Mesendoderm (in vitro differentiated cells): ENCODE data around the gene CDK5RAP2.
A peak's percentile ranks its signal among the peaks of the same experiment; 100 is the strongest.

ENCODE experiments used
- DNase-seq: peaks from one replicate; pipeline ENCODE4 v3.0.0; 2013
- H2AK5ac ChIP-seq: 2 replicates; pipeline ENCODE4 v1.6.1; 2013; ENCODE audit warnings: low read length, inconsistent platforms
- H2BK120ac ChIP-seq: 2 replicates; pipeline ENCODE4 v1.6.1; 2013; ENCODE audit warnings: low read depth, mild to moderate bottlenecking, low read length, moderate library complexity, mixed read lengths
- H2BK15ac ChIP-seq: replicated peaks from 2 replicates; pipeline ENCODE4 v1.6.1; 2013; ENCODE audit warnings: low read depth, mild to moderate bottlenecking, moderate library complexity
- H2BK5ac ChIP-seq: 2 replicates; pipeline ENCODE4 v1.6.1; 2013; ENCODE audit warnings: low read length, inconsistent platforms
- H3K18ac ChIP-seq: 2 replicates; pipeline ENCODE4 v1.6.1; 2013; ENCODE audit warnings: mild to moderate bottlenecking, low read length, mixed read lengths
- H3K23ac ChIP-seq: one replicate; pipeline ENCODE4 v1.6.1; 2013; ENCODE audit warnings: low read length
- H3K27ac ChIP-seq: 2 replicates; pipeline ENCODE4 v1.5.1; 2013; ENCODE audit warnings: low read depth, mild to moderate bottlenecking, inconsistent platforms, low read length, moderate library complexity
- H3K27me3 ChIP-seq: 2 replicates; pipeline ENCODE4 v1.6.1; 2013; ENCODE audit warnings: low read length, control low read depth, mild to moderate bottlenecking, inconsistent platforms; ENCODE audit not compliant: insufficient read depth, poor library complexity
- H3K36me3 ChIP-seq: 2 replicates; pipeline ENCODE4 v1.6.1; 2013; ENCODE audit warnings: low read length, inconsistent platforms; ENCODE audit not compliant: control insufficient read depth, insufficient read depth
- H3K4ac ChIP-seq: one replicate; pipeline ENCODE4 v1.6.1; 2013; ENCODE audit warnings: low read depth, mild to moderate bottlenecking, low read length, moderate library complexity
- H3K4me1 ChIP-seq: 2 replicates; pipeline ENCODE4 v1.6.1; 2013; ENCODE audit warnings: low read depth, low read length, inconsistent platforms; ENCODE audit not compliant: control insufficient read depth
- H3K4me2 ChIP-seq: 2 replicates; pipeline ENCODE4 v1.6.1; 2013; ENCODE audit warnings: low read length
- H3K4me3 ChIP-seq: 2 replicates; pipeline ENCODE4 v1.5.1; 2013; ENCODE audit warnings: mild to moderate bottlenecking, low read length
- H3K56ac ChIP-seq: one replicate; pipeline ENCODE4 v1.6.1; 2013; ENCODE audit warnings: low read length
- H3K79me1 ChIP-seq: 2 replicates; pipeline ENCODE4 v1.6.1; 2013; ENCODE audit warnings: low read length, inconsistent platforms
- H3K79me2 ChIP-seq: 2 replicates; pipeline ENCODE4 v1.6.1; 2013; ENCODE audit warnings: mild to moderate bottlenecking, low read length; ENCODE audit not compliant: control insufficient read depth, insufficient read depth
- H3K9ac ChIP-seq: 2 replicates; pipeline ENCODE4 v1.6.1; 2013; ENCODE audit warnings: low read length, inconsistent platforms
- H4K5ac ChIP-seq: one replicate; pipeline ENCODE4 v1.6.1; 2013; ENCODE audit warnings: low read length
- H4K8ac ChIP-seq: one replicate; pipeline ENCODE4 v1.6.1; 2013; ENCODE audit warnings: low read depth, mild to moderate bottlenecking, control low read depth, low read length, moderate library complexity
- WGBS: extraction: QIAGEN DNeasy Blood & Tissue Kit; methylation state at CpG from one replicate; pipeline ENCODE4 v1.1.7; 2013; ENCODE audit warnings: low lambda C conversion rate, missing lambda C conversion rate; ENCODE audit not compliant: insufficient coverage; ENCODE audit errors: extremely low coverage; 5-methylcytosine and 5-hydroxymethylcytosine counted together

CDK5RAP2 gene

DNA sequence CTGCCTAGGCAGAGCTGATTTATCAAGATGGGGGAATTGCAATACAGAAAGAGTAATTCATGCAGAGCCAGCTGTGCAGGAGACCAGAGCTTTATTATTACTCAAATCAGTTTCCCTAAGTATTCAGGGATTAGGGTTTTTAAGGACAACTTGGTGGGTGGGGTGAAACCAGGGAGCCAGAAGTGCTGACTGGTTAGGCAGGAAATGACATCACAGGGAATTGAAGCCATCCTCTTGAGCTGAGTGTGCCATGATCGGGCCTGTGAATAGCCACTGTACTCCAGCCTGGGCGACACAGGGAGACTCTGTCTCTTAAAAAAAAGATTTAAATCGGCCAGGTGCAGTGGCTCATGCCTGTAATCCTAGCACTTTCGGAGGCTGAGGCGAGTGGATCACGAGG, 45.3 kb upstream of the CDK5RAP2 start:
- H3K23ac ChIP-seq = no peak overlapping the region
- no peak overlapping the region for H4K8ac ChIP-seq
- H4K5ac ChIP-seq = no peak overlapping the region
- no peaks in the 10 kb centered on the region for H3K79me2 ChIP-seq
- no peaks in the 10 kb centered on the region for H3K36me3 ChIP-seq
- no peaks in the 10 kb centered on the region for H3K79me1 ChIP-seq
- no peak overlapping the region for H3K4me2 ChIP-seq
- H2BK15ac ChIP-seq = no peak overlapping the region
- no peaks in the 10 kb centered on the region for H3K27me3 ChIP-seq
- WGBS = no CpG with 5 or more reads among the region's 6 CpGs
- no peak overlapping the region for H2AK5ac ChIP-seq
- H3K18ac ChIP-seq = no peak overlapping the region
- no peak overlapping the region for H3K27ac ChIP-seq
- no peak overlapping the region for H3K56ac ChIP-seq
- no peaks in the 10 kb centered on the region for H3K4me1 ChIP-seq
- H3K4me3 ChIP-seq = no peak overlapping the region
- H3K4ac ChIP-seq = no peak overlapping the region
- H3K9ac ChIP-seq = no peak overlapping the region
- DNase-seq = peak; percentile 10
- H2BK120ac ChIP-seq = no peak overlapping the region
- H2BK5ac ChIP-seq = no peak overlapping the region

DNA sequence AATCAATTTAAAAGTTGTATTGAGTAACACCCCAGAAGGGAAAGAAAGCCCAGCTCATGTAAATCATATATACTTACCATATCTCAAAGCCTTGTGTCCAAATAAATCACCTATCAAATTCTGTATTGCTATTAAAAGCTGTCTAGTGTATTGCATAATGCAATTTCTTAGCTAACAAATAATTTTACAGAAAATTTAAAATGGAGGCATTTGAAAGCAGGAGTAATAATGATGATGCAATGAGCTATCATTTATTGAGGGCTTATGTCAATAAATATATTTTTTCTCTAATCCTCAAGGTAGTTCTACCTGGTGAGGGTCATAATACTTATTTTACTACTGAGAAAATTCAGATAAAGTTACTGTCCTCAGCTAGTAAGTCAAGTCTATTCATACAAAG, 42.8 kb upstream of the CDK5RAP2 start:
- Histone ChIP-seq H4K5ac (no peak overlapping the region), H3K4me2 (no peak overlapping the region), H2AK5ac (no peak overlapping the region), H3K36me3 (no peaks in the 10 kb centered on the region), H2BK120ac (no peak overlapping the region), H3K79me2 (no peaks in the 10 kb centered on the region), H3K27ac (no peak overlapping the region), H3K23ac (no peak overlapping the region), H4K8ac (no peak overlapping the region), H3K4ac (no peak overlapping the region), H3K4me3 (no peak overlapping the region), H3K9ac (no peak overlapping the region), H2BK15ac (no peak overlapping the region), H3K56ac (no peak overlapping the region), H3K18ac (no peak overlapping the region), H3K27me3 (no peaks in the 10 kb centered on the region), H2BK5ac (no peak overlapping the region), H3K79me1 (no peaks in the 10 kb centered on the region), H3K4me1 (no peaks in the 10 kb centered on the region)
- no peak for DNase-seq

DNA sequence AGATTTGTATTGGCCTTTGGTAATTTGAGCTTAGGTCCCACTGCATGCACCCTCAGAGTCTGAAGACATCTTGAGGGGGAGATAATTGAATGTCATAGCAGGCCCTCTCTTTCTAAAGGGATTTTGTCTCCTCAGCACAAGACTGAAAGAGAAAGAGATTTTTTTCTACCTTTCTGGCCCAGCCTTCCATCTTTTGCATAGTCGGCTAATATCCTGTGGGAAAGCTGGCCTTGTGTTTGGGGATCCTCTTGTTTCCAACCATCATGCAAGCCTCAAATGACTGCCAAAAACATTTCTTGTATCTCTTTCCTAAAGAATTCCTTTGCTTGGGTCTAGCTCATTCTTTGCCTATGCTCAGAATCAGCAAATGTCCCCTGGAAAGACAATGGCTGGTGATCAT, 42.0 kb upstream of the CDK5RAP2 start:
- no peaks in the 10 kb centered on the region for H3K27me3 ChIP-seq
- H3K4ac ChIP-seq = no peak overlapping the region
- no peaks in the 10 kb centered on the region for H3K4me1 ChIP-seq
- no peak overlapping the region for H3K27ac ChIP-seq
- H2AK5ac ChIP-seq = no peak overlapping the region
- H3K36me3 ChIP-seq = no peaks in the 10 kb centered on the region
- H3K79me1 ChIP-seq = no peaks in the 10 kb centered on the region
- H3K4me3 ChIP-seq = no peak overlapping the region
- H4K8ac ChIP-seq = no peak overlapping the region
- no peak overlapping the region for H2BK5ac ChIP-seq
- H3K79me2 ChIP-seq = no peaks in the 10 kb centered on the region
- no peak overlapping the region for H3K23ac ChIP-seq
- H4K5ac ChIP-seq = no peak overlapping the region
- no peak overlapping the region for H2BK120ac ChIP-seq
- H3K4me2 ChIP-seq = no peak overlapping the region
- no peak for DNase-seq
- no peak overlapping the region for H3K9ac ChIP-seq
- no peak overlapping the region for H3K56ac ChIP-seq
- no peak overlapping the region for H3K18ac ChIP-seq
- H2BK15ac ChIP-seq = no peak overlapping the region
- no CpG with 5 or more reads among the region's 1 CpG for WGBS

DNA sequence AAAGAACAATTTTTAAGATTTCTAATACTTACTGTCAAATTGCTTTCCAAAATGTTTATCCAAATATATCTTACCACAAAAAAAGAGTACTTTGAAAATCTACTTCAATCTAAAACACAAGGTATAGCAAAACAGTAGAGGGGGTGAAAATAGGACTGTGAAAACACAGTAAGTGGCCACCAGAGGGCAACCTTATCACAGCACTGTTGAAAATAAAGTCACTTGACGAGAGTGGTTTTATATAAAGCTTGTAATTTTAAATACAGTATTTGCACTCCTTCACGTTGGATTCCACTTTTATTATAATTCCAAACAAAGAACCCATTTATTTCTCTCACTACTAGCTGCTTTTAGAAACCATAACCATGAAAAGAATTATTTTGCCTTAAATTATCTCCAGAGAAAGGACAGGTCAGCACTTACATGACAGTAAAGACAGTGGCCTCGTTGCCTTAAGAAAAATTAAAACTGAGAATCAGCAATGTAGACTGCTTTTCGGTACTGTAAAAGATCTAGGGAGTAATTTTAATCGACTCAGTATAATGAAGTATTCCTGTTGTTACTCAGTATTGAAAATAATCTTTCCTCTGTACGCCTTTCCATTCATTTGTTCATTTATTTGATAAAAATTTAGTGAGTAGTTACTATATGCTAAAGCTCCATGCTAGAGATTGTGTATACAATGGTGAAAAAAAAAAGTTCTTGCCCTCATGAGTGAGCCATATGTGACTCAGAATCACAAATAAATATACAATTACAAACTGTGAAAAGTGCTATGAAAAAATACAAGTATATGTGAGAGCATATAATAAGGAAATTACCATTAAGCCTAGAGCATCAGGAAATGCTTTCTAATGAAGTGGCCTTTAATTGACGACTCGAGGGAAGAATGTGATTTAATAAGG, 40.0 kb upstream of the CDK5RAP2 start:
- Histone ChIP-seq H3K27ac (no peak overlapping the region), H3K4me1 (no peaks in the 10 kb centered on the region), H3K36me3 (no peaks in the 10 kb centered on the region), H4K8ac (no peak overlapping the region), H3K9ac (no peak overlapping the region), H3K79me1 (no peaks in the 10 kb centered on the region), H3K79me2 (no peaks in the 10 kb centered on the region), H3K4me2 (no peak overlapping the region), H2BK120ac (no peak overlapping the region), H3K18ac (no peak overlapping the region), H2AK5ac (no peak overlapping the region), H3K4ac (no peak overlapping the region), H2BK5ac (no peak overlapping the region), H3K23ac (no peak overlapping the region), H3K27me3 (no peaks in the 10 kb centered on the region), H3K4me3 (no peak overlapping the region), H4K5ac (no peak overlapping the region), H3K56ac (no peak overlapping the region), H2BK15ac (no peak overlapping the region)
- no CpG with 5 or more reads among the region's 8 CpGs for WGBS
- peak; percentile 64 for DNase-seq

DNA sequence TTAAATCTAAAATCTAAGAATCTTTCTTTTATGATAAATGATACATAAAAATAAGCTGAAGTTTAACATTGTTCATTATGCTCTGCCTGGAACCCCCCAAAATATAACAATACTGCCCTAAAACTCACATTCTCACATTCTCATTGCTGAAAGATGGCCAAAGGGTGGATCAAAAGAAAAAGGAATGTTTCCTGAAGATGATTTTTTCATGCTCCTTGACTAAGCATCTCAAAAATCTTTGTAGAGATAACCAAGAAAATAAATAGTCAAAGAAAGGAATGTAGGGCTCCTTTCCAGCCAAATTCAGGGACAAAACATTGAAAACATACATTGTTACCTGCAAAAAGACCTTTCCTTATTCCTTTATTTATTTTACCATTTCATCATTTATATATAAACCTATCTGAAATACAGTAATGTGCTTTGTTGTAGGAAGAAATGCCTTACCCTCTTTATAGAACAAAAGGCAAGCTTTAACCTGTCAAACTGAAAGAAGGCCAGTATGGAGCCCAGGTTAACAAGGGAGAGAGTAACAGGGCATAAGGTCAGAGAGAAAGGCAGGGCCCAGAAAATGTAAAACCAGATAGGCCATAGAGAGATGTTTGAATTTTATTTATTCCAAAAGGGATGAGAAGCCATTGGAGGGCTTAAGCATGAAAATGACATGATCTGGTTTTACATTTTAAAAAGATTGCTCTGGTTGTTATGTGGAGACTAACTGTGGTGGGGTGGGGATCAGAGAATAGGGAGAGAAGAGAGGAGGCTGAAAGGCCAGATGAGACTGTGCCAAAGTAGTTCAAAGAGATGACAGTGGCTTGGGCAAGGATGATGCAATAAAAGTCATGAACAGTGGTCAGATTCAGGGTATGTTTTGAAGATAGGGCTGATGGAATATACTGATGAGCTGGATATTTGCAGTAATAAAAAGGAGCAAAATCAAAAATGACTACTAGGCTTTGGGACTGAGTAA, 37.3 kb upstream of the CDK5RAP2 start:
- Histone ChIP-seq H3K4me2 (no peak overlapping the region), H2BK120ac (no peak overlapping the region), H3K56ac (no peak overlapping the region), H3K4me3 (no peak overlapping the region), H3K9ac (no peak overlapping the region), H3K79me1 (no peaks in the 10 kb centered on the region), H2AK5ac (no peak overlapping the region), H4K5ac (no peak overlapping the region), H3K36me3 (no peaks in the 10 kb centered on the region), H3K79me2 (no peaks in the 10 kb centered on the region), H3K4me1 (no peaks in the 10 kb centered on the region), H2BK15ac (no peak overlapping the region), H3K27ac (no peak overlapping the region), H3K18ac (no peak overlapping the region), H3K27me3 (no peaks in the 10 kb centered on the region), H2BK5ac (no peak overlapping the region), H3K23ac (no peak overlapping the region), H4K8ac (no peak overlapping the region), H3K4ac (no peak overlapping the region)
- no peak for DNase-seq
